Measurements from ENCODE around the gene RNF207. TPM values are rescaled to one million over a fixed set of nuclear protein-coding genes. Genes with fewer than 3 reads are reported as not detected.
A peak's percentile ranks its signal among the peaks of the same experiment; 100 is the strongest.
"Not testable (repeated sequence)": the region's sequence is repeated elsewhere in the genome, so short reads cannot be mapped to it uniquely, and the experiment has no call there.

Gene RNF207
- total RNA-seq, 4 donors from 2014 or later, result 4.6 to 9.8 (median 9.5) TPM

GRCh38 chr1:6210591-6211355 is 4.9 kb downstream of the RNF207 start:
- no peak for DNase-seq (ENCODE audit: low spot score in 2 of 2)
- Histone ChIP-seq H3K9me3 (no peaks in the 10 kb centered on the region), H3K36me3 (no peaks in the 10 kb centered on the region), H3K4me3 (no peak overlapping the region), H3K27me3 (peaks cover 28% of the 10 kb centered on the region), H3K4me1 (peaks cover 31% of the 10 kb centered on the region), H3K27ac (no peak overlapping the region)
- WGBS, result 98% methylated on average over 11 of the region's 29 CpGs
- TF ChIP-seq EP300 (IDR thresholded peaks at IDR 0.05) (no peak), POLR2AphosphoS5 (IDR thresholded peaks at IDR 0.05) (no peak), POLR2A (IDR thresholded peaks at IDR 0.05) (no peak)

GRCh38 chr1:6211731-6212130 is 5.8 kb downstream of the RNF207 start:
- Histone ChIP-seq H3K36me3 (no peaks in the 10 kb centered on the region), H3K9me3 (no peaks in the 10 kb centered on the region), H3K4me3 (no peak overlapping the region), H3K4me1 (peaks cover 22% of the 10 kb centered on the region), H3K27me3 (peaks cover 19% of the 10 kb centered on the region), H3K27ac (no peak overlapping the region)
- DNase-seq (ENCODE audit: low spot score in 2 of 2), result no peak
- TF ChIP-seq POLR2AphosphoS5 (IDR thresholded peaks at IDR 0.05), result no peak
- no peak for TF ChIP-seq POLR2A (IDR thresholded peaks at IDR 0.05)
- no peak for TF ChIP-seq EP300 (IDR thresholded peaks at IDR 0.05)
- no peak for TF ChIP-seq CTCF (IDR thresholded peaks at IDR 0.05)
- WGBS, result 81% methylated on average over 14 of the region's 16 CpGs

- H3K4me1 ChIP-seq, result peaks cover 16% of the 10 kb centered on the region
- peaks cover 13% of the 10 kb centered on the region for H3K27me3 ChIP-seq
- H3K27ac ChIP-seq, result no peak overlapping the region
- no peak overlapping the region for H3K4me3 ChIP-seq
- WGBS, result 60% methylated on average over 1 of the region's 20 CpGs
- TF ChIP-seq POLR2A (IDR thresholded peaks at IDR 0.05), result no peak
- no peak for TF ChIP-seq EP300 (IDR thresholded peaks at IDR 0.05)
- TF ChIP-seq CTCF (IDR thresholded peaks at IDR 0.05), result no peak
- no peak for TF ChIP-seq POLR2AphosphoS5 (IDR thresholded peaks at IDR 0.05)
- H3K36me3 ChIP-seq, result no peaks in the 10 kb centered on the region
- DNase-seq (ENCODE audit: low spot score in 2 of 2), result no peak
- H3K9me3 ChIP-seq, result no peaks in the 10 kb centered on the region
Measured at GRCh38 chr1:6212193-6212959, 6.5 kb downstream of the RNF207 start.

- Histone ChIP-seq H3K9me3 (no peaks in the 10 kb centered on the region), H3K4me1 (peaks cover 23% of the 10 kb centered on the region), H3K27ac (no peak overlapping the region), H3K27me3 (no peaks in the 10 kb centered on the region), H3K36me3 (peaks cover under 1% of the 10 kb centered on the region), H3K4me3 (no peak overlapping the region)
- 90% methylated on average over 14 of the region's 16 CpGs for WGBS
- DNase-seq (ENCODE audit: low spot score in 2 of 2), result no peak
- TF ChIP-seq POLR2AphosphoS5 (IDR thresholded peaks at IDR 0.05), result no peak
Measured at GRCh38 chr1:6218375-6219164, 12.7 kb downstream of the RNF207 start.

- not testable (repeated sequence) for DNase-seq (ENCODE audit: low spot score in 2 of 2); H3K4me3 ChIP-seq; H3K27me3 ChIP-seq; H3K9me3 ChIP-seq
- Histone ChIP-seq H3K36me3 (peaks cover 11% of the 10 kb centered on the region), H3K27ac (peak overlapping the region; percentile 50), H3K4me1 (peaks cover 23% of the 10 kb centered on the region)
- WGBS, result 85% methylated on average over 11 of the region's 11 CpGs
Measured at GRCh38 chr1:6219641-6220040, 13.7 kb downstream of the RNF207 start.

- Histone ChIP-seq H3K9me3 (no peaks in the 10 kb centered on the region), H3K27ac (peak overlapping the region; percentile 50), H3K36me3 (peaks cover 17% of the 10 kb centered on the region), H3K4me3 (no peak overlapping the region), H3K27me3 (no peaks in the 10 kb centered on the region), H3K4me1 (peaks cover 23% of the 10 kb centered on the region)
- DNase-seq (ENCODE audit: low spot score in 2 of 2), result no peak
- peak in 1 of 3 donors; percentile 60 for TF ChIP-seq POLR2AphosphoS5 (IDR thresholded peaks at IDR 0.05)
- no peak for TF ChIP-seq EP300 (IDR thresholded peaks at IDR 0.05)
- WGBS, result 81% methylated on average over 8 of the region's 8 CpGs
Measured at GRCh38 chr1:6220236-6220635, 14.3 kb downstream of the RNF207 start.
